Right renal cortex interstitium (tissue), 3 donors: ENCODE results near the gene QSER1. TPM values are rescaled to one million over a fixed set of nuclear protein-coding genes. Genes with fewer than 3 reads are reported as not detected.
"Not testable (repeated sequence)": the region's sequence is repeated elsewhere in the genome, so short reads cannot be mapped to it uniquely, and the experiment has no call there.

ENCODE experiments used
- DNase-seq, 3 donors: peaks; one replicate each; pipeline ENCODE4 v3.0.0-alpha.2; 2013; ENCODE audit warnings: low read depth in 3 of 3, low spot score in 2 of 3
- polyA plus RNA-seq, 3 donors: library from polyadenylated mRNA; unstranded; fragments of 120-200 nt; gene quantifications; one replicate each; pipeline ENCODE4 v1.2.1, GENCODE V29; 2013; ENCODE audit not compliant: insufficient read length in 3 of 3

The QSER1 gene
- 10 to 100 TPM; 38.3 to 44.5 (median 41.5) TPM for polyA plus RNA-seq

DNA sequence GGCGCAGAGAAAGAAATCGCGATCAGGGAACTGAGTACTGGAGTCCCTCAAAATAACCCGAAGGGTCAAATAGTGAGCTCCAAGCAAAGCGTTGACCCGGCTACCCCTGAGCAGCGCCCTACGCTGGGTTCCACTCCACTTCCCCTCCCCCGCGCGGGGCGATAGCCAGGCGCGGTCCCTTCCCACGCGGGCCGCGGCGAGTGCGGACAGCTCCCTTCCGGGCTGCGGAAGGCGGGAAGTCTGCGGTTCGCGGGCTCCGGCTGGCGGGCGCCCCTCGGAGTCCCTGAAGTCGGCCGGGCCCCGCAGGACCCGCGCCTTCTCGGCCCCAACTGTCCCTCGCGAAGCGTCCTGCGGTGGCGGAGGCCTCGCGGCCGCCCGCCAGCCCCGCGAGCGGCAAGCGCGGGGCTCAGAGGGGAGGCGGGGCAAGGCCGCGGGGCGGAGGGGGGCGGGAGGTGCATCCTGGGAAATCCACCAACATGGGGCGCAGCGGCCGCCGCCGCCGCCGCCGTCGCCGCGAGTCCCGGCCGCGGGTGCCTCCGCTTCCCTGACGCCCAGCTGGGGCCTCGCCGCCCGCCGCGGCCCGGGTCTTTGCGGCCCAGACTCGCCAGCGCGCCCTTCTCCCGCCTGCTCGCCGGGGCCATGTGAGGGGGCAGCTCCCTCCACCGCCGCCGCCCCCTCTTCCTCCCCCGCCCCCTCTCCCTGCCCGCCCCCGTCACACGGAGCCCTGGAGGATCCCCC is at the start of gene QSER1:
TSS of gene QSER1 (plus strand) at position 457 of the 738 bp plus-strand sequence. CDS start 315 bp downstream, outside the sequence.
- DNase-seq, result peak in 2 of 3 donors; percentile 58 to 68

DNA sequence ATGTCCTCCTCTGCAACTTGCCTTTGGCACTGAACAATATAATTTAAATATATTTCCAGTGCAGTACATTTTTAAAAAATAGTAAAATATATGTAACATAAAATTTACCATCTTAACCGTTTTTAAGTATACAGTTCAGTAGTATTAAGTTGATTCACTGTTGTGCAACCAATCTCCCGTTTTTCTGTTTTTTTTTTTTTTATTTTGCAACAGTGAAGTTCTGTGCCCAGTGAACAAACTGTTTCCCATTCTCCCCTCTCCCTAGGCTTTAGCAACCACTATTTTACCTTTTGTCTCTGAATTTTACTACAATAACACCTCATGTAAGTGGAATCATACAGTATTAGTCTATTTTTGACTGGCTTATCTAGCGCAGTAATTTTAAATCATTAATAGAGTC is 49.1 kb upstream of the QSER1 start:
- DNase-seq, result no peak

DNA sequence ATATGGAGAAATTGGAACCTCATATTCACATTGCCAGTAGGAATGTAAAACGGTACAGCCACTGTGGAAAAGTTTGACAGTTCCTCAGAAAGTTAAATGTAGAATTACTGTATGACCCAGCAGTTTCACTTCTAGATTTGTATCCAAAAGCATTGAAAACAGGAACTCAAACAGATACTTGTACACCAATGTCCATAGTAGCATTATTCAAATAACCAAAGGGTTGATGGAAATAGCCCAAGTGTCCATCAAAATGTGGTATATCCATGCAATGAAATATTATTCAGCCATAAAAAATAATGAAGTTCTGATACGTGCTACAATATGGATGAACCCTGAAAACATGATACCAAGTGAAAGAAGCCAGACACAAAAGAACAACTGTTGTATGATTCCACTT is 45.1 kb upstream of the QSER1 start:
- no peak for DNase-seq

DNA sequence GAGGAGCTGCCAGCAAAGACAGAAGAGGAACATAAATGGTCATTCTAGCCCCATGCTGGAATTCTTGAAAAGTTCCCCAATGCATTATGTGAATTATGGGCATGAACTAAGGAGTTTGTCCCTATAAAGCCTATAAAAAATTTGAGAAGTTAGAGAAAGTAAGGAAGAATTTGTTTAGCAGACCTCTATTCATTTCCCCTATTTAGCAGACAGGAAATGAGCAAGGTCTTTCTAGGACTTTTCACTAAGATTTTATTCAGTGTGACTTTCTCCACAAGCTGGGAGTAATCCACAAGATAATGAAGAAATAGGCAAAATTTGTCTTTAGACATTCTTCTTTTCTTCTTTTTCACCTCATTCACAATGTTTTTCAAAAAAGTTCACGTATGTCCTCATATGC is 42.9 kb upstream of the QSER1 start:
- DNase-seq, result no peak

DNA sequence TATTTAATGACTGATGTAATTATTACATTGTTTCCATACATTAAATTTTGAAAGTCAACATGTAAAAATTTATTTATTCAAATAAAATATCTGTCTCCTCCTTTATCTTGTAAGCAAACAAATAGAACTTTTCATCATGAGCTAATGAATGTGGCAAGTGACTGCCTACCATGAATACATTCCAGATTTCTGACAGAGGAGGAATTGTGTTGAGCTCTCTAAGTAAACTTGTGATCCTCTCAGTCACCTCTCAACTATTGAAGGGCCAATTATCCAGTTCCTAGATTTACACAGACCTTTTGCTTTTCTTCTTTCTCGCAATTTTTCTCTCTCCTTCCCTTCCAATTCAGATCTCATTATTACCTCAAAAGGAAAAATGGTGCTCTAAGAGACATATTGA is 41.4 kb upstream of the QSER1 start:
- DNase-seq, result no peak

DNA sequence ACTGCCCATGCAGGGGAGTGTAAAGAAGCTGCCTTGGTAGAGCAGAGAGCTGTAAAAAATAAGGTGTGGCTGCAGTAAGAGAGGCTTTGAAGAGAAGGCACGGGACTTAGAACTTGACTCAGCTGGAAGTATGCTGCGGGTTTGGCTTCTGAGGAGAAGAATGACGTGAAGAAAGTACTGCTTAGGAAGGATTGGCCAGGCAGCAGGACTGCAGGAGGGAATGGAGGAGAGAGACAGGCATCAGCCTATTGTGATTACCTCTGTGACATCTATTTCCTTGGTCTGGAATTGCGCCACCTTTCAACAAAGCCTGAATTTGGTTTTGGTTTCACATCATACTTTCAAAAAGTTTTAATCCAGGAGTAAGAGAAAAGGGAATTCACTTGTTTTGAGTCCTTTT is 40.4 kb upstream of the QSER1 start:
- DNase-seq, result no peak

DNA sequence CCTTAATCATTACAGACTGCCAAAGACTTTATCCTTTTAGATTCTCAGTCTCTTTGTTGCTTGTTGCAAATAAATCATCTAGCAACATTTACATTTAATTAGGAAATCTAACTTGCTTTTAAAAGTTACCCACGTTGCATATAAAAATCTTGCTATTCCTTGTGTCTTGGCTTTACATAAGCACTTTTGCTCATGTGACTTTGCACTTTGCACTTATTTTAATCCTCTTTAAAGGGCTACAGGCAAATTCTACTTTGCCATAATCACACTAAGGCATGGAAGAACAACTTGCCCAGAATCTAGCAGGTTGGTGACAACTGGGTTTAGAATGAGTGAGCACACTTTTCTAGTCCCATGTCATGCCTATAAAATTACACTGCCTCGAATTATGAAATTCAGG is 37.0 kb upstream of the QSER1 start:
- no peak for DNase-seq

DNA sequence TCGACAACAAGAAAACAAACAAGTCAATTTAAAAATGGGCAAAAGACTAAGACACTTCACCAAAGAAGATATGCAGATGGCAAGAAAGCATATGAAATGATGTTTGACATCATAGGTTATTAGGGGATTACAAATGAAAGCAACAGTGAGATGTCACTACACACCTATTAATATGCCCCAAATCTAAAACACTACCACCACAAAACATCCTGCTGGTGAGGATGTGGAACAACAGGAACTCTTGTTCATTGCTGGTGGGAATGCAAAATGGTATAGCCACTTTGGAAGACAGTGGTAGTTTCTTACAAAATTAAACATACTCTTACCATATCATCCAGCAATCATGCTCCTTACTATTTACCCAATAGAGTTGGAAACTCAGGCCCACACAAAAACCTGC is 33.9 kb upstream of the QSER1 start:
- no peak for DNase-seq

DNA sequence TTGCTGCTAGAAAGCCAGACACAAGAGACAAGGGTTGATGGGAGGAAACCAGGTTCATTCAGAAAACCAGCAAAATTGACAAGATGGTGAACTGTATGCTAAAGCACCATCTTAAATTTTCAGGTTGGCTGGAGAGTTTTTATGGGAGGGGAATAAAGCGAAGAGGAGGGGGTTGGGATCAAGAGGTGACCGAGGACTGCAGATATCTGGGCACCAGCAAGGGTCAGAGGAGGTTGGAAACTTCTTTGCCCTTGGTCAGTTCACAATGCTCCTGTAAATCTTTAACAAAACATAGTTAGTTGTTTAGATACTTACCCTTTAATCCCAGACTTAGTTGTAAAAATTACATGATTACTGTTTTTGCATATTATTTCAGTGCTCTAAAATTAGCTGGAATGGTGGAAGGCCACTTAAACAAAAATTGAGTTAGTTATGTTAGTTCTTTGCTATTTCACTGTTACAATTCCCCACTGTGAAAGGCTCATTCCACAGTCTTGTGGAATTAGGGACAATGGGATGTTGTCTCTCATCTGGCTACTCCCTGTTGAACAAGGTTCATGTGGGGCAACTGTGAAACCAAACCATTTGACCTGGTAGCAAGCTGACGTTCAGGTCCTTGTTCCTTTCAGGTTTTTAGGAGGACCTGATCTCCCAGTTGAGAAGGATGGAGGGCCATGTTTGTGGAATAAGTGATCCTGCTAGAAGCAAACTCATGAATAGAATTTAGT is 30.6 kb upstream of the QSER1 start:
- DNase-seq, result no peak

DNA sequence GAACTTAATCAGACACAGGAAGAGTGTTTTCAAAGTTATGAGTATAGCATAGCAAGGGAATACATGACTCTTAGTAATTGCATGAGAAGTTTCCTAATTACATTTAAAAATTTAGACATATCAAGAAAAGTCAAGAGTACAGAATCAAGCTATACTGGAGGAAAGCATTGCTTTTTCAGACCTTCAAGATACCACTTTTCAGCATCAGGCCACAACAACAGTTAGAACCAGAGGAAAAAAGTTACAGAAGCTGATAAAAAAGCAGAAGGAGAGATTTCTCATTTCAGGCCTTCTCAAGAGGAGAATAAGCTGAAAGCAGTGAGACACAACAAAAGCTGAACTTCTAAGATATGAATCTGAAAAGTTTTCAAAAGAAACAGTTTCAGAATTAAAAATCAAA is 28.1 kb upstream of the QSER1 start:
- no peak for DNase-seq

DNA sequence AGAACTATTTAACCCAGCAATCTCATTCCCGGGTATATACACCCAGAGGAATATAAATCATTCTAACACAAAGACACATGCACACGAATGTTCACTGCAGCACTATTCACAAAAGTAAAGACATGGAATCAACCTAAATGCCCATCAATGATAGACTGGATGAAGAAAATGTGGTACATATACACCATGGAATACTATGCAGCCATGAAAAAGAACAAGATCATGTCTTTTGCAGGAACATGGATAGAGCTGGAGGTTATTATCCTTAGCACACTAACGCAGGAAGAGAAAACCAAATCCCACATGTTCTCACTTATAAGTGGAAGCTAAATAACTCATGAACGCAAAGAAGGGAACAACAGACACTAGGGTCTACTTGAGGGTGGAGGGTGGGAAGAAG is 23.9 kb upstream of the QSER1 start:
- DNase-seq, result not testable (repeated sequence)

DNA sequence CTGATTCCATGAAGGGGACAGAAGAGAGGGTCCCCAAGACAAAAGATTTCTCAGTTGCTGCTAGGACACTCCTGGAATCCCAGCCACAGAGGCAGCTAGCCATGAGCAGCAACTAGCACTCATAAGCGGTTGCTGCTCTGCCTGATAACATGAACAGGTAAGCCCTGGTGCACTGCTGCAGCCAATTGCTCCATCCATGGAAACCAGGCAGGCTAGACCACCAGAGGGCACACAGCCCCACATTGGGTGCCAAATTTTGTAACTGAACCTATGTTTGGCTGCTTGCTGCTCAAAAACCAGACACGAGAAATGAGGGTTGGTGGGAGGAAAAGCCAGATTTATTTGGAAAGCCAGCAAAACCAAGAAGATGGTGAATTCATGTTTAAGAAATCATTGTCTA is 21.9 kb upstream of the QSER1 start:
- DNase-seq, result no peak

DNA sequence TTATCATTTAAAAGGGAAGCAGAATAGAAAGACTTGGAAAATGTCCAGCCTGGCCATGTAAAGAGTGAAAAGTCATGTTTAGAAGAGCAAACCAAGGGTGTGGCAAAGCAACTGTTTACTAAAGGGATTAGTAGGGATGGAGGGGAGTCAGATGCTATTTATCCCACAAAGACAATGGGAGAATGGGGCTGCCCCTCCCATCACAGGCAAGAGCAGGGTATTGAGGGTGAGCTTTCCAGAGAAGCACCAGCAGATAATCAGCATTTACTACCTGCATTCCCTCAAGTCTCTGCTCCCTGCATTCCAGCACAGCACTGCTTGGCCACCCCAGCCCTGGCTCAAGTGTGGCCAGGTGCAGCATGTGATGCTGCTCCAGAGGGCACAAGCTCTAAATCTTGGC is 18.5 kb upstream of the QSER1 start:
- no peak for DNase-seq

DNA sequence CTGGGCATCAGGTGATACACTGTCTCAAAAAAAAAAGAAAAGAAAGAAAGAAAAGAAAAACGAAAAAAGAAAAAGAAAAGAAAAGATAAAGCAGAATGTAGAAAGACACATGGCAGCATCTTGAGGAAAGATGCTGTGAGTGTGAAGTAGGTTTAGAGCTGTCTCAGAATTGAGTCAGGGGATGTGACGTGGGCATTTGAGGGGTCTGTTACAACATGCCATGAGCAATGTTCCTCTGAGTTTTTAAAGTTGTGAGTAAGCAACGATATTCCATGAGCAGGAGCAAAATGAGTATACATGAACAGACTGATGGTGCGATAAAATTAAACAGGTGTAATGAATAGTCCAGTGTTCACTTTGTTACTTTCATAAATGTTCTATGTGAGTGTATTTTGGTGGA is 11.3 kb upstream of the QSER1 start:
- DNase-seq, result no peak

DNA sequence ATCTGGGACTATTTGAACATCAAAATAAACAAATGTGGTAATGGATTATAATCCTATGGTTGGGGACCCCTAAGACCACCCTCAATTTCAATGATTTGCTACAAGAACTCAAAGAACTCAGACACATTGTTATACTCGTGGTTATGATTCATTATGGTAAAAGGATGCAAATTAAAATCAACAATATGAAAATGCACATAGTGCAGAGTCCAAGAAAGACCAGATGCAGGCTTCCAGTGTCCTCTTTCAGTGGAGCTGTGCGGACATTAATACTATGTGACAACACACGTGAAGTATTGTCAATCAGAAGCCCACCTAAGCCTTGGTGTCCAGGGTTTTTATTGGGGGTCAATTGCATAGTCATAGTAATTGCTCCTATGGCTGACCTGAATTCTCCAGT is 9.2 kb upstream of the QSER1 start:
- DNase-seq, result no peak

DNA sequence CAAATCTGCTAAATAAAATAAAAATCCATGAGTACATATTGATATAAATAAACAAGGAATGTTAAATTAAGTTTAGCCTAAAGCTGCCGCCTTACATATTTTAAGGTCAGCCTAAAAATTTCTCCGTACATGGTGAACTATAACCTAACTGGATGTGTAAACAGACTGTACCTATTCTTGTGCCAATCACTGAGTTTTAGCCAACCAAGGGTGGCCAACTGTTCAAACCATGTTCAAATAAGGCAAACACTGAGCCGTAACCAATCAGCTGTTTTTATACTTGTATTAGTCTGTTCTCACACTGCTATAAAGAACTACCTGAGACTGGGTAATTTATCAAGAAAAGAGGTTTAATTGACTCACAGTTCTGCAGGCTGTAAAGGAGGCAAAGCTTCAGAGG is 8.6 kb upstream of the QSER1 start:
- DNase-seq, result no peak

DNA sequence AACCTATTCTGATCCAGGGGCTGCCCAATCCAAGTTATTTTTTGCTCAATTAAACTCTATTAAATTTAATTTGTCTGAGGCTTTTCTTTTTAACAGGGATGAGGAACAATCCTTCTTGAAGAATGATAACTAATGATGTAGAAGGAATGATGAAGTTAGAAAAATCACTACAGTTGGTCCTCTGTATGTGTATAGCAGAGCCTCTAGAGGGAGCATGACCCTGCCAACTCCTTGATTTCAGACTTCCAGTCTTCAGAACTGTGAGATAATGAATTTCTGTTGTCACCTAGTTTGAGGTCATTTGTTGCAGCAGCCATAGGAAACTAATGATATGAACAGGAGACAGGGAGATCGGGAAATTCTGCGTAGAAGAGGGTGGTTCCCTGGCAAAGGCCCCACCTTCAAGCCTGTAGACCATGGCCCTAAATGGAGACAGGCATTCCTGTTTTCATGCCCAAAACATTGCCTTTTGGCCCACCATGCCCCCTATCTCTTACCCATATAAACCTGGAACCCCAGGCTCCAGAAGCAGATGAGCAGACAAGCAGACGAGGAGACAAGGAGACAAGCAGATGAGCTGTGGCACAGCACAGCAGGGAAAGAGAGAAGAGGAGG is 7.7 kb upstream of the QSER1 start:
- no peak for DNase-seq

DNA sequence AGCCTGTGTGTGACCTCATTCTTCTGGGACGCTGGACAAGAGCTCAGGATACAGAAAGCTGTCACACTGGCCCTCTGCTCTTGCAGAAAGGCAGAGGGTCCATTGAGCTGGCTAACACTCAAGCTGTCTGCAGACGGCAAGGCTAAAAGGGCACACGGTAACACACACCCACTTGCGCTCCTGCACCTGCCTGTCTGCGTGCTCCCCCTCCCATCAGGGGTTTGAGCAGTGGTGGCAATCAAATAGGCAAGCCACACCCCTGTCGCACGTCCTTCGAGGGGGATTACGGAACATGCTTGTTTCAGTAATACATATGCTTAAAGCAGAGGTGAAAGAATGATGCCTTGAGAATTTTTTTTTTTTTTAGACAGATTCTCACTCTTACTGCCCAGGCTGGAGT is 7.1 kb upstream of the QSER1 start:
- no peak for DNase-seq

DNA sequence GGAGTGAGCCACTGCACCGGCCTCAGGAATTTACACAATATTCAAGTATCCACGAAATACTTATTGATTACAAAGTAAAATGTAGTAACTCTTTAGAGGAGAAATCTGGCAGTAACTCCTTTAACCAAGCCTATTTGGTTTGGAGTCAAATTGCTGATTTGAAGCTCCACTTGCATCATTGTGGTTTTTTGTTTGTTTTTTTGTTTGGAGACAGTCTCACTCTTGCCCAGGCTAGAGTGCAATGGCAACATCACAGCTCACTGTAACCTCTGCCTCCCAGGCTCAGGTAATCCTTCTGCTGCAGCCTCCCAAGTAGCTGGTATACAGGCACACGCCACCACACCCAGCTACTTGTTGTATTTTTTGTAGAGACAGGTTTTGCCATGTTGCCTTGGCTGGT is 6.4 kb upstream of the QSER1 start:
- DNase-seq, result no peak

DNA sequence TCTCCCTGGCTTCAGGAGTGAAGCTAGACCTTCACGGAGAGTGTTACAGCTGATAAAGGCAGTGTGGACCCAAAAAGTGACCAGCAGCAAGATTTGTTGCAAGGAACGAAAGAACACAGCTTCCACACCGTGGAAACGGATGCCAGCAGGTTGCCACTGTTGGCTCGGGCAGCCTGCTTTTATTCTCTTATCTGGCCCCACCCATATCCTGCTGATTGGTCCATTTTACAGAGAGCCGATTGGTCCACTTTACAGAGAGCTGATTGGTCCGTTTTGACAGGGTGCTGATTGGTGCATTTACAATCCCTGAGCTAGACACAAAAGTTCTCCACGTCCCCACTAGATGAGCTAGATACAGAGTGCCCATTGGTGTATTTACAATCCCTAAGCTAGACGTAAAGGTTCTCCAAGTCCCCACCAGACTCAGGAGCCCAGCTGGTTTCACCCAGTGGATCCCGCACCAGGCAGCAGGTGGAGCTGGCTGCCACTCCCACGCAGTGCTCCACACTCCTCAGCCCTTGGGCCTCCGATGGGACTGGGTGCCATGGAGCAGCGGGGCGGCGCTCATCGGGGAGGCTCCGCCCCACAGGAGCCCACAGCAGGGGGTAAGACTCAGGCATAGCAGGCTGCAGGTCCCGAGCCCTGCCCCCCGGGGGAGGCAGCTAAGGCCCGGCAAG is 4.8 kb upstream of the QSER1 start:
- not testable (repeated sequence) for DNase-seq

DNA sequence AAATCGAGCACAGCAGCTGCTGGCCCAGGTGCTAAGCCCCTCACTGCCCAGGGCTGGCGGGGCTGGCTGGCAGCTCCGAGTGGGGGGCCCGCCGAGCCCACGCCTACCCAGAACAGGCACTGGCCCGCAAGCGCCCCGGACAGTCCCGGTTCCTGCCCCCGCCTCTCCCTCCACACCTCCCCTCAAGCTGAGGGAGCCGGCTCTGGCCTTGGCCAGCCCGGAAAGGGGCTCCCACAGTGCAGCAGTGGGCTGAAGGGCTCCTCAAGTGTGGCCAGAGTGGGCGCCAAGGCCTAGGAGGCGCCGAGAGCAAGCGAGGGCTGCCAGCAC is 4.3 kb upstream of the QSER1 start:
- not testable (repeated sequence) for DNase-seq

DNA sequence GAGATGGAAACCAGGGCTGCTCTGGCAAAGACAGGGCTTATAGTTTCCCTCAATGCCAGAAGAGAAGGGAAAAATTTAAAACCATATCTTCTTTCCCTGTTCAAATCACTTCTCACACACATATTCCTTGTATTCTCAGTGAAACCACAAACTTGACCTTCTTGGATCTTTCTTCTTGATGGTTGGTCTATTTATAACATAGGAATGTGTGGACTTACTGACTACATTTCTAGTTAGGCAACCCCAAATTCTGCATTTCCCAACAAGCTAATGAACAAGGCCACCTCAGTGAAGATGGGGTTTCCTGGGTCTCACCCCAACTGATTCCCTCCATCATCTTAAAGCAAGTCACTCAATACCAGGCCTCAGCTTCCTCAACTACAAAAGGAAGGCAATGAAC is 3.8 kb upstream of the QSER1 start:
- no peak for DNase-seq
